Coronary artery (tissue), 2 donors: ENCODE data around the gene CAMSAP1.

Source experiments
- DNase-seq: peaks from one replicate; pipeline ENCODE4 v3.0.0-alpha.2; 2017; ENCODE audit warnings: low spot score
- H3K27ac ChIP-seq, 2 donors: fragments of 200-600 bp; sonication (generic); one replicate each; pipeline ENCODE4 v1.5.1; 2016 to 2019
- H3K4me3 ChIP-seq: fragments of 200-600 bp; sonication (generic); 2 replicates; pipeline ENCODE4 v1.5.1; 2016; ENCODE audit warnings: mild to moderate bottlenecking, moderate library complexity
- CTCF ChIP-seq: fragments of 200-600 bp; sonication (generic); IDR thresholded peaks from one replicate; pipeline ENCODE4 v1.5.1; 2019; ENCODE audit warnings: antibody characterized with exemption

CAMSAP1 gene

GRCh38 chr9:135928074-135928730 is 20.9 kb upstream of the CAMSAP1 start:
- DNase-seq = no peak
- no peak for TF ChIP-seq CTCF
- Histone ChIP-seq H3K4me3 (no peak overlapping the region), H3K27ac (no peak overlapping the region)

GRCh38 chr9:135927195-135928013 is 20.1 kb upstream of the CAMSAP1 start:
- TF ChIP-seq CTCF = no peak
- H3K4me3 ChIP-seq = no peak overlapping the region
- no peak overlapping the region for H3K27ac ChIP-seq
- no peak for DNase-seq

- Histone ChIP-seq H3K27ac (no peak overlapping the region), H3K4me3 (no peak overlapping the region)
- no peak for TF ChIP-seq CTCF
- DNase-seq = peak; percentile 71
Measured at GRCh38 chr9:135926402-135927194, 19.3 kb upstream of the CAMSAP1 start.

- DNase-seq = no peak
- Histone ChIP-seq H3K27ac (no peak overlapping the region), H3K4me3 (no peak overlapping the region)
Measured at GRCh38 chr9:135925496-135926133, 18.3 kb upstream of the CAMSAP1 start.

GRCh38 chr9:135924628-135925338 is 17.4 kb upstream of the CAMSAP1 start:
- TF ChIP-seq CTCF = no peak
- no peak for DNase-seq
- no peak overlapping the region for H3K4me3 ChIP-seq
- H3K27ac ChIP-seq = no peak overlapping the region

More at GRCh38 chr9:135925496-135926133, 18.3 kb upstream of the CAMSAP1 start:
- TF ChIP-seq CTCF = no peak

GRCh38 chr9:135923508-135923907 is 16.2 kb upstream of the CAMSAP1 start:
- no peak for DNase-seq
- no peak overlapping the region for H3K27ac ChIP-seq
- no peak for TF ChIP-seq CTCF
- no peak overlapping the region for H3K4me3 ChIP-seq
